ENCODE measurements around the gene SOHLH1.

DNA sequence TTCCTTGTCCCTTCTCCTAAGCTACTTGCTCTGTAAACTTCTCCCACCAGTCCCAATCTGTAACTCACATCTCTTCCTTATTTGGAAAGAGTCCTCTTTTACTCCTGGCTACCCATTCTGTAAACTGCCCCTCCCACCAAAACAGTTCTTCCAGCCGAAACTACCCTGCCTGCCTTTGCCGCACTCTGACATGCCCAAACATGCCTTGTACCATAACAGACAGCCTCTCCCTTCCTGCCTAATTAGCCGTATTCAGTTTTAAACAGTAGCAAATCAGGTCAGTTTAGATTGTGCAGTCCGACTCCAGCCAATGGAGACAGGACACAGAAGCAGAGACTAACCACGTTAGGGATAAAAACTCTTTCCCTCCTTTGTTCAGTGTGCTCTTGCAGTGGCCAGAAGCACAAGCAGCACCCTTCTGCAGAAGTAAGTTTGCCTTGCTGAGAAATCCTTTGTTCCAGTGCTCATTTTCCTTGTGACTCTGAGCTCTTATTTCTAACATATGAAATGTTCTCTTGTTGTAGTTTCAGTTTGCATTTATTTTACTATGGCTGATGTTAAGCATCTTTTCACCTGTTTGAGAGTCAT is 54.6 kb downstream of the SOHLH1 start:
- TF ChIP-seq CTCF (IDR thresholded peaks at IDR 0.05) (no peak), ZFX (IDR thresholded peaks at IDR 0.05; ENCODE audit: borderline replicate concordance) (no peak)
